Neuronal stem cell (in vitro differentiated cells): ENCODE data around the gene AFAP1L2.
A peak's percentile ranks its signal among the peaks of the same experiment; 100 is the strongest.

Experiments
- DNase-seq: peaks from one replicate; pipeline ENCODE4 v3.0.0-alpha.2; 2013; ENCODE audit warnings: low spot score
- H2AFZ ChIP-seq: one replicate; pipeline ENCODE4 v1.6.1; 2013; ENCODE audit warnings: mild to moderate bottlenecking, low read length, inconsistent platforms
- H2AK5ac ChIP-seq: 2 replicates; pipeline ENCODE4 v1.6.1; 2013; ENCODE audit warnings: low read depth, mild to moderate bottlenecking, inconsistent platforms, low read length, moderate library complexity, mixed read lengths
- H2BK120ac ChIP-seq: 2 replicates; pipeline ENCODE4 v1.6.1; 2013; ENCODE audit warnings: low read depth, mild to moderate bottlenecking, inconsistent platforms, low read length, moderate library complexity, mixed read lengths
- H2BK12ac ChIP-seq: one replicate; pipeline ENCODE4 v1.6.1; 2013; ENCODE audit warnings: low read length, inconsistent platforms
- H2BK15ac ChIP-seq: 2 replicates; pipeline ENCODE4 v1.6.1; 2013; ENCODE audit warnings: mild to moderate bottlenecking, low read length, inconsistent platforms, mixed read lengths
- H2BK5ac ChIP-seq: one replicate; pipeline ENCODE4 v1.6.1; 2013; ENCODE audit warnings: inconsistent platforms, mild to moderate bottlenecking, low read length, moderate library complexity
- H3K14ac ChIP-seq: one replicate; pipeline ENCODE4 v1.6.1; 2013; ENCODE audit warnings: low read length, inconsistent platforms
- H3K18ac ChIP-seq: 2 replicates; pipeline ENCODE4 v1.6.1; 2013; ENCODE audit warnings: low read length, inconsistent platforms
- H3K23ac ChIP-seq: 2 replicates; pipeline ENCODE4 v1.6.1; 2013; ENCODE audit warnings: low read depth, mild to moderate bottlenecking, mixed read lengths, low read length, inconsistent platforms; ENCODE audit not compliant: poor library complexity
- H3K27ac ChIP-seq: replicated peaks from 3 replicates; pipeline ENCODE4 v1.5.1; 2013; ENCODE audit warnings: low read length, inconsistent platforms
- H3K27me3 ChIP-seq, 3 experiments: 2 replicates each; pipeline ENCODE4 v1.6.1; 2013; ENCODE audit warnings: low read length in 3 of 3, mild to moderate bottlenecking in 2 of 3, inconsistent platforms in 1 of 3, low read depth in 1 of 3, mixed read lengths in 1 of 3, moderate library complexity in 1 of 3; ENCODE audit not compliant: control insufficient read depth in 3 of 3, insufficient read depth in 3 of 3
- H3K36me3 ChIP-seq, 2 donors: replicated peaks in 1 of 2; 2 replicates each; pipeline ENCODE4 v1.6.1; 2013; ENCODE audit warnings: low read length in 2 of 2; ENCODE audit not compliant: control insufficient read depth in 2 of 2, insufficient read depth in 2 of 2
- H3K4ac ChIP-seq: 2 replicates; pipeline ENCODE4 v1.6.1; 2013; ENCODE audit warnings: inconsistent platforms, mild to moderate bottlenecking, low read length, moderate library complexity
- H3K4me1 ChIP-seq, 2 donors: 1 replicate in 1 of 2; 2 replicates in 1 of 2; pipeline ENCODE4 v1.6.1; 2013; ENCODE audit warnings: low read length in 2 of 2, low read depth in 1 of 2; ENCODE audit not compliant: control insufficient read depth in 2 of 2, insufficient read depth in 1 of 2
- H3K4me2 ChIP-seq: one replicate; pipeline ENCODE4 v1.6.1; 2013; ENCODE audit warnings: mild to moderate bottlenecking, low read length, inconsistent platforms; ENCODE audit not compliant: insufficient read depth, poor library complexity, severe bottlenecking
- H3K4me3 ChIP-seq, 2 donors: 2 replicates each; pipeline ENCODE4 v1.5.1; 2013; ENCODE audit warnings: low read length in 2 of 2, mild to moderate bottlenecking in 2 of 2, inconsistent platforms in 1 of 2, moderate library complexity in 1 of 2
- H3K79me1 ChIP-seq: one replicate; pipeline ENCODE4 v1.6.1; 2013; ENCODE audit warnings: low read depth, mild to moderate bottlenecking, inconsistent platforms, low read length, moderate library complexity
- H3K9ac ChIP-seq: one replicate; pipeline ENCODE4 v1.6.1; 2013; ENCODE audit warnings: mild to moderate bottlenecking, low read depth, low read length, inconsistent platforms; ENCODE audit not compliant: poor library complexity
- H3K9me3 ChIP-seq, 2 donors: replicated peaks in 1 of 2; 2 replicates each; pipeline versions ENCODE3 to v1.6.1; 2013; ENCODE audit warnings: low read length in 2 of 2, mild to moderate bottlenecking in 2 of 2, inconsistent platforms in 1 of 2, low read depth in 1 of 2, mixed read lengths in 1 of 2, moderate library complexity in 1 of 2; ENCODE audit not compliant: control insufficient read depth in 2 of 2, insufficient read depth in 1 of 2
- H4K8ac ChIP-seq: one replicate; pipeline ENCODE4 v1.6.1; 2013; ENCODE audit warnings: low read depth, mild to moderate bottlenecking, inconsistent platforms, low read length, moderate library complexity
- H4K91ac ChIP-seq: one replicate; pipeline ENCODE4 v1.6.1; 2013; ENCODE audit warnings: low read length, low read depth, mild to moderate bottlenecking, inconsistent platforms; ENCODE audit not compliant: poor library complexity
- WGBS, 2 donors: extraction: QIAGEN DNeasy Blood & Tissue Kit; methylation state at CpG; one replicate each; pipeline ENCODE4 v1.1.7; 2013; ENCODE audit warnings: missing lambda C conversion rate in 2 of 2, mixed read lengths in 1 of 2; ENCODE audit not compliant: insufficient read length in 2 of 2, insufficient replicate concordance in 1 of 2; ENCODE audit errors: extremely low coverage in 2 of 2; 5-methylcytosine and 5-hydroxymethylcytosine counted together

The AFAP1L2 gene

DNA sequence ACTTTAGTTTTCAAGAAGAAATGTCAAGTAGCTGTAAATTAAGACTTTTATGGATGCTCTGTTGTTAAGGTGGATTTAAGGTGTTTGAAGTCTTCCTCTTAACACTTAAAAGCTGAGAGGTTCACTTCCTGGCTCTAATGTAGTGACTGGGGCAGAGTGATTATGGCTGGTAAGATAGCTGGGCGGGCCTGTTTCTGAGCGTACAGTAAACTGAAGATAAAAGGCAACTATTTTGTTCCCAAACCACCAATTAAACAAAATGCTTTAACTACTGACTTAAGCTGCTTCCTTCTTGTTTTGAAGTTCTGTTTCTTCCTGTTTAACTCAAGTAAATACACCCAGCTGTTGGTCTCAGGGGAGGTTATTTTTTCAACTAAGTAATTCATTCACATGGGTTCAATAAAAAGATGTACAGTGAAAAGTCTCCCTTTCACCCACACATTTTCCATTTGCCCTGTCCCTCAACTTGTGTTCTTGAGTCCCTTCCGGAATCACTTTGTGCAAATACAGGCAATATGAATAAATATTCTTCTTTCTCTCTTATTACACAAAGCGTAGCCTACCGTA, 145.9 kb downstream of the AFAP1L2 start:
- H2BK120ac ChIP-seq: no peak overlapping the region
- no peak overlapping the region for H2BK15ac ChIP-seq
- no peak for DNase-seq

DNA sequence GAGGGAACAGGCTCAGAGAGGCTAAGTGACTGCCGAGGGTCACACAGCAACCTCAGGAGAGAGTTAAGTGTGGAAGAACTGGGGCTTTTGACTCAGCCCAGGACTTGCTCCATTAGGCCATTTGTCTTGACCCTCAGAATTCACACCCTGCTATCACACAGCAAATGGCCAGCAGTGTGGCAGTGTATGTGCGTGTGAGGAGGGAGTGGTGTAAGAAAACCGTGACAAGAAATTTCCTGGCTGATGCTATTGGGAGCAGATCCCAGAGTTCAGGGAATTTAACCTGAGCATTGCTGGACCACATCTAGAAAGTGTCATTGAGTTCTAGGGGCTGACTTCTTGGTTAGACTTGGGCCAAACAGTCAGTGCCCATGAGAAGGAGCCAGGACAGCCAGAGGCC, 146.8 kb downstream of the AFAP1L2 start:
- H2BK12ac ChIP-seq: no peak overlapping the region
- H3K4ac ChIP-seq: no peak overlapping the region
- no peak overlapping the region for H4K8ac ChIP-seq
- no peak overlapping the region for H2AK5ac ChIP-seq
- peaks cover 0 to 2% of the 10 kb centered on the region in 2 donors for H3K4me1 ChIP-seq
- peaks cover 0 to 5% (median 0%) of the 10 kb centered on the region in 3 experiments for H3K27me3 ChIP-seq
- no peak overlapping the region for H2AFZ ChIP-seq
- H2BK120ac ChIP-seq: no peak overlapping the region
- H2BK15ac ChIP-seq: no peak overlapping the region
- no peak overlapping the region for H3K23ac ChIP-seq
- no peak overlapping the region for H2BK5ac ChIP-seq
- DNase-seq: no peak
- no peak overlapping the region for H3K27ac ChIP-seq
- no peaks in the 10 kb centered on the region for H3K79me1 ChIP-seq
- H4K91ac ChIP-seq: no peak overlapping the region
- no peak overlapping the region for H3K4me3 ChIP-seq
- H3K36me3 ChIP-seq: no peaks in the 10 kb centered on the region
- H3K4me2 ChIP-seq: no peak overlapping the region
- no CpG with 5 or more reads among the region's 3 CpGs for WGBS, 2 donors
- H3K9ac ChIP-seq: peak overlapping the region; percentile 25
- no peak overlapping the region for H3K18ac ChIP-seq
- H3K9me3 ChIP-seq: peaks cover 0 to 1% of the 10 kb centered on the region in 2 donors
- H3K14ac ChIP-seq: no peak overlapping the region

More for the DNA sequence above, 145.9 kb downstream of the AFAP1L2 start:
- Histone ChIP-seq H2AFZ (no peak overlapping the region), H3K36me3 (no peaks in the 10 kb centered on the region), H3K4me1 (peaks cover 0 to 2% of the 10 kb centered on the region in 2 donors), H3K23ac (no peak overlapping the region), H3K14ac (no peak overlapping the region), H3K4me3 (no peak overlapping the region), H3K4me2 (no peak overlapping the region), H3K9ac (no peak overlapping the region), H2AK5ac (no peak overlapping the region), H3K27ac (no peak overlapping the region), H3K18ac (no peak overlapping the region), H2BK12ac (no peak overlapping the region), H3K4ac (no peak overlapping the region), H4K8ac (no peak overlapping the region), H4K91ac (no peak overlapping the region), H2BK5ac (no peak overlapping the region), H3K27me3 (peaks cover 0 to 5% (median 0%) of the 10 kb centered on the region in 3 experiments), H3K79me1 (no peaks in the 10 kb centered on the region), H3K9me3 (peaks cover 0 to 1% of the 10 kb centered on the region in 2 donors)
- no CpG with 5 or more reads among the region's 5 CpGs for WGBS, 2 donors

DNA sequence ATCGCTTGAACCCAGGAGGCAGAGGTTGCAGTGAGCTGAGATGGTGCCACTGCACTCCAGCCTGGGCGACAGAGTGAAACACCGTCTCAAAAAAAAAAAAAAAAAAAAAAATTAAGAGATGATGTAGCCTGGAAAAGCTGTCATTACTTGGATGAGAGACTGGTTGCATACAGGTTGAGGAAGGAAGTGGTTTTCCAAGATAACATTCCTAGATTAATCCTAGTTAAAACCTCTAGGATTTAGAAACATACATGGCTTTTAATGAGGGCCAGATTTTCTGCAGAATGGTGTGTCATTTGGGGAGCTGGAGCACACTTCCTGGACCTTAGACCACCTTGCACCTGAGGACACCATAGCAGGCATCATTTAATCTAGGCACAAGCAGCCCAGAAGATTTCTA, 147.5 kb downstream of the AFAP1L2 start:
- Histone ChIP-seq H2AK5ac (no peak overlapping the region), H3K4ac (no peak overlapping the region), H2BK5ac (no peak overlapping the region), H4K8ac (no peak overlapping the region), H2BK120ac (no peak overlapping the region), H3K4me1 (peaks cover 0 to 2% of the 10 kb centered on the region in 2 donors), H3K9ac (no peak overlapping the region), H3K14ac (no peak overlapping the region), H3K36me3 (no peaks in the 10 kb centered on the region), H3K18ac (no peak overlapping the region), H3K27me3 (peaks cover 0 to 5% (median 0%) of the 10 kb centered on the region in 3 experiments), H3K4me3 (no peak overlapping the region), H3K23ac (no peak overlapping the region), H2BK15ac (no peak overlapping the region), H2BK12ac (no peak overlapping the region), H3K4me2 (no peak overlapping the region), H4K91ac (no peak overlapping the region), H3K9me3 (peaks cover 0 to 1% of the 10 kb centered on the region in 2 donors), H2AFZ (no peak overlapping the region), H3K79me1 (no peaks in the 10 kb centered on the region), H3K27ac (no peak overlapping the region)
- WGBS, 2 donors: no CpG with 5 or more reads among the region's 3 CpGs
- no peak for DNase-seq

DNA sequence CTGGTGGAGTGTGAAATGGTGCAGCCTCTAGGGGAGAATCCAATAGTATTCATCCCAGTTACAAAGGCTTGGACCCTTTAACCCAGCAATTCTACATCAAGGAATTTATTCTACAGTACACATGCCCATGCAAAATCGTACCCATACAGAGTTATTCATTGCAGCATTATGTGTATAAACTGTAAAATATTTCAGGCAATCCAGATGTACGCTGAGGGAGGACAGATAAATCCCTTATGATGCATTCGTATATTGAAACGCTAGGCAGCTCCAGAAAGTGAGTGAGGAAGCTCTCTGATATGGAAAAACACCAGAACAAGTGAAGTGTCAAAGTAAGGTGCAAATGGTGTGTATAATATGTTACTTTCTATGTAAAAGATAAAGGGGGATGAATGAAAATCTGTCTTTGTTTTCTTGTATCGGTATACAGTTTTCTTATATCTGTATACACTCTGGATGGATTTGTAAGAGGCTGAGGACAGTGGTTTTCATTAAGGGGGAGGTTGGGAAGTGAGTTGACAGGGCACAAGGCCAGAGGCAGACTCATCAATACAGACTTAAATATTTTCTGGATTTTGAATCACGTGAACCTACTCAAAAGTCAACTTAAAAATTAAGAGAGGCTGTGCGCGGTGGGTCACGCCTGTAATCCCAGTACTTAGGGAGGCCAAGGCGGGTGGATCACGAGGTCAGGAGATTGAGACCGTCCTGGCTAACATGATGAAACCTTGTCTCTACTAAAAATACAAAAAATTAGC, 148.1 kb downstream of the AFAP1L2 start:
- Histone ChIP-seq H3K4me1 (peaks cover 0 to 2% of the 10 kb centered on the region in 2 donors), H2BK5ac (no peak overlapping the region), H3K79me1 (no peaks in the 10 kb centered on the region), H3K23ac (no peak overlapping the region), H3K27me3 (peaks cover 0 to 5% (median 0%) of the 10 kb centered on the region in 3 experiments), H3K27ac (no peak overlapping the region), H2BK120ac (no peak overlapping the region), H2AK5ac (no peak overlapping the region), H3K14ac (no peak overlapping the region), H3K18ac (no peak overlapping the region), H4K91ac (no peak overlapping the region), H2BK12ac (no peak overlapping the region), H3K4me2 (no peak overlapping the region), H2AFZ (no peak overlapping the region), H3K9ac (no peak overlapping the region), H2BK15ac (no peak overlapping the region), H3K9me3 (peaks cover 0 to 1% of the 10 kb centered on the region in 2 donors), H4K8ac (no peak overlapping the region), H3K4me3 (no peak overlapping the region), H3K36me3 (no peaks in the 10 kb centered on the region), H3K4ac (no peak overlapping the region)
- no CpG with 5 or more reads among the region's 12 CpGs for WGBS, 2 donors
- DNase-seq: no peak
